ENCODE data around the gene AGTRAP. TPM values are rescaled to one million over a fixed set of nuclear protein-coding genes. Genes with fewer than 3 reads are reported as not detected.

AGTRAP gene
- total and polyA plus RNA-seq, 9 of the 15 experiments (the other 6 are each of a cell fraction or from before 2014, with no cell fraction given), result 26.8 to 105 (median 57.5) TPM

- TF ChIP-seq CREB1 (IDR thresholded peaks at IDR 0.05), result no peak
- TF ChIP-seq CREB1 (CRISPR knock-in tag; IDR thresholded peaks at IDR 0.05), result peak; percentile 34; the same call in 1 of the 2 replicates
- peak; percentile 66 for TF ChIP-seq ZNF316 (IDR thresholded peaks at IDR 0.05)
- TF ChIP-seq TAF1 (IDR thresholded peaks at IDR 0.05; ENCODE audit: control insufficient read depth, extremely low read depth, insufficient read depth, low read length, severe bottlenecking), result peak; percentile 25
- TF ChIP-seq JUNB (CRISPR knock-in tag; conservative IDR thresholded peaks at IDR 0.05), result no peak
- TF ChIP-seq KDM5B (IDR thresholded peaks at IDR 0.05; ENCODE audit: insufficient replicate concordance, low read depth, low read length), result no peak
- TF ChIP-seq HOXB6 (CRISPR knock-in tag; IDR thresholded peaks at IDR 0.05; ENCODE audit: borderline replicate concordance), result no peak
- no peak for TF ChIP-seq ZNF584 (CRISPR knock-in tag; IDR thresholded peaks at IDR 0.05; ENCODE audit: low read depth)
- 0 out of 2 replicates have a peak, but pooled peaks have one; percentile 32 for TF ChIP-seq CC2D1A (IDR thresholded peaks at IDR 0.05)
- 0 out of 2 replicates have a peak, but pooled peaks have one; percentile 10 for TF ChIP-seq TCF3 (CRISPR knock-in tag; IDR thresholded peaks at IDR 0.05)
- TF ChIP-seq ARID2 (IDR thresholded peaks at IDR 0.05), result no peak
- TF ChIP-seq ZC3H11A (IDR thresholded peaks at IDR 0.05; ENCODE audit: low read depth, low read length), result no peak
- TF ChIP-seq PHB2 (IDR thresholded peaks at IDR 0.05; ENCODE audit: low read depth), result no peak
- TF ChIP-seq ZBTB7A (IDR thresholded peaks at IDR 0.05; ENCODE audit: borderline replicate concordance, control insufficient read depth, low read depth, low read length), result 0 out of 2 replicates have a peak, but pooled peaks have one; percentile 25
- no peak for TF ChIP-seq FOXM1 (IDR thresholded peaks at IDR 0.05; ENCODE audit: low read depth)
- TF ChIP-seq FOXM1 (CRISPR knock-in tag; IDR thresholded peaks at IDR 0.05; ENCODE audit: low read depth), result no peak
- TF ChIP-seq AFF4 (CRISPR knock-in tag; IDR thresholded peaks at IDR 0.05), result no peak
- TF ChIP-seq SIX5 (IDR thresholded peaks at IDR 0.05; ENCODE audit: borderline replicate concordance in 1 of 2, insufficient read depth in 1 of 2, low read depth in 1 of 2, low read length in 2 of 2), result no peak
- TF ChIP-seq ZNF3 (CRISPR knock-in tag; IDR thresholded peaks at IDR 0.05), result no peak
- no peak for TF ChIP-seq HNRNPL (IDR thresholded peaks at IDR 0.05; ENCODE audit: low read depth, low read length)
- peak; percentile 40; the same call in 1 of the 2 replicates for TF ChIP-seq SUPT5H (IDR thresholded peaks at IDR 0.05)
- TF ChIP-seq, protein P1, sequence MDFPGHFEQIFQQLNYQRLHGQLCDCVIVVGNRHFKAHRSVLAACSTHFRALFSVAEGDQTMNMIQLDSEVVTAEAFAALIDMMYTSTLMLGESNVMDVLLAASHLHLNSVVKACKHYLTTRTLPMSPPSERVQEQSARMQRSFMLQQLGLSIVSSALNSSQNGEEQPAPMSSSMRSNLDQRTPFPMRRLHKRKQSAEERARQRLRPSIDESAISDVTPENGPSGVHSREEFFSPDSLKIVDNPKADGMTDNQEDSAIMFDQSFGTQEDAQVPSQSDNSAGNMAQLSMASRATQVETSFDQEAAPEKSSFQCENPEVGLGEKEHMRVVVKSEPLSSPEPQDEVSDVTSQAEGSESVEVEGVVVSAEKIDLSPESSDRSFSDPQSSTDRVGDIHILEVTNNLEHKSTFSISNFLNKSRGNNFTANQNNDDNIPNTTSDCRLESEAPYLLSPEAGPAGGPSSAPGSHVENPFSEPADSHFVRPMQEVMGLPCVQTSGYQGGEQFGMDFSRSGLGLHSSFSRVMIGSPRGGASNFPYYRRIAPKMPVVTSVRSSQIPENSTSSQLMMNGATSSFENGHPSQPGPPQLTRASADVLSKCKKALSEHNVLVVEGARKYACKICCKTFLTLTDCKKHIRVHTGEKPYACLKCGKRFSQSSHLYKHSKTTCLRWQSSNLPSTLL (IDR thresholded peaks at IDR 0.05), result no peak
- no peak for TF ChIP-seq CCNT2 (IDR thresholded peaks at IDR 0.05; ENCODE audit: borderline replicate concordance, extremely low read depth, insufficient read length, low read depth, low read length)
- no peak for TF ChIP-seq ZNF436 (CRISPR knock-in tag; IDR thresholded peaks at IDR 0.05)
Measured at GRCh38 chr1:11752359-11753088, 16.6 kb downstream of the AGTRAP start (continued).
